Measurements from ENCODE around the gene IGFLR1.
"Not testable (repeated sequence)": the region's sequence is repeated elsewhere in the genome, so short reads cannot be mapped to it uniquely, and the experiment has no call there.

Gene IGFLR1

GRCh38 chr19:35777086-35777841, 35.0 kb upstream of the IGFLR1 start:
- no peak for DNase-seq

DNA sequence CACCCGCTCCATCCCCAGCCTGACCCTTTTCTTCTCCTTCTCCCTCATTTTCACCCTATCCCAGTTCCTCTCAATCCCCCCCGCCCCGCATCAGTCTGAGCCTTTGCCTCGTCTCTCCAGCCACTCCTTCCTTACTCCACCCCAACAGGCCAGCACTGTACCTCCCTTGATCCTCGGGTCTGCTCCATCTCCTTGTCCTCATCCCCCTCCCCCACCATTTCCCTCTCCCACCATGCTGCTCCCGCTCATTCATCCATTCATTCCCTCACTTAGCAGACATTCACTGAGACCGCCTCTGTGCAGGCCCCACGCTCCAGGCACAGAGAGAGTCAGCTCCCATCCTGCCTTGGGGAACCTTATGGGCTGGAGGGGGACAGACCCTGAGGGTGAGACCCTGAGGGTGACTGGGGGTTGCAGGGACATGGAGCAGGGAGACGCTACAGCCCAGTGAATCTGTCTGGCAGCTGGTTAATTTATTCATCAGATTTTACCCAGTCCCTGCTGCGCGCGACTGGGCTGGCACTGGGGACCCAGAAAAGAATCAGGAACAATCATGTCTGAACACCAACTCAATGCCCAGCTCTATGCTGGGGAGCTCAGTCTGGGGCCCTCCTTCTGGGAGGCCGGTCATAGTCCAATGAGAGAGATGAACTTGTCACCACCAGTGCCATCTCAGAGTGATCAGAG, 34.0 kb upstream of the IGFLR1 start:
- DNase-seq: no peak

- peak; percentile 100 for DNase-seq
Measured at GRCh38 chr19:35775298-35776101, 33.2 kb upstream of the IGFLR1 start, which contains the start of gene ARHGAP33. Gene ARHGAP33 (plus strand): TSS chr19:35775564. CDS start chr19:35775659, 95 bp downstream.

- no peak for DNase-seq
Measured at GRCh38 chr19:35775046-35775297, 32.7 kb upstream of the IGFLR1 start.

GRCh38 chr19:35774274-35775045, 32.2 kb upstream of the IGFLR1 start:
- no peak for DNase-seq

DNA sequence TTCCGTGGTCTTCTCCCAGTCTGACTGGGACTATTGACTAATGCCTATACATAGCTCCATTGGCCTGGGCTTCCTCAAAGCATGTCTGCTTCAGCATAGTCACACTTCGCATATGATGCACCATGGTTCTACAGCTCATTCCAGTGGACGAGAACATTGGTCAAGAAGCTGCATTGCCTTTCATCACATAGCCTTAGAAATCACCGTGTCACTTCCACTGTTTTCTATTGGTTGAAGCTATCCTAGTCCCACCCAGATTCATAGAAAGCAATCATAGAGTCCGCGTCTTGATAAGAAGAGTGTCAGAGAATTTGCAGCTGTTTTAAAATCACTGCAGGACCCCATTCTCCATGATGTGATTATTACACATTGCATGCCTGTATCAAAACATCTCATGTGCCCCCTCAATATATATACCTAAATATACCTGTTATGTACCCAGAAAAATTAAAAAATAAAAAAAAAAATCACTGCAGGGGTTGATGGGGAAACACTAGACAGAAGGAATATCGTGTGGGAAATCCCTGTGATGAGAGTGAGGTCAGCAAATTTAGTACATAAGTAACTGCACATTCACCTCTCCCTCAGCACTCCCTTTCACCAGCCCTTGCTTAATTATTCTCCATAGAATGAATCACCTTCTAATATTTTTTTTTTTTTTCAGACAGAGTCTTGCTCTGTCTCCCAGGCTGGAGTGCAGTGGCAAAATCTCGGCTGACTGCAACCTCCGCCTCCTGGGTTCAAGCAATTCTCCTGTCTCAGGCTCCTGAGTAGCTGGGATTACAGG, 31.0 kb upstream of the IGFLR1 start:
- no peak for DNase-seq

- DNase-seq: not testable (repeated sequence)
Measured at GRCh38 chr19:35772362-35772761, 30.1 kb upstream of the IGFLR1 start.

DNA sequence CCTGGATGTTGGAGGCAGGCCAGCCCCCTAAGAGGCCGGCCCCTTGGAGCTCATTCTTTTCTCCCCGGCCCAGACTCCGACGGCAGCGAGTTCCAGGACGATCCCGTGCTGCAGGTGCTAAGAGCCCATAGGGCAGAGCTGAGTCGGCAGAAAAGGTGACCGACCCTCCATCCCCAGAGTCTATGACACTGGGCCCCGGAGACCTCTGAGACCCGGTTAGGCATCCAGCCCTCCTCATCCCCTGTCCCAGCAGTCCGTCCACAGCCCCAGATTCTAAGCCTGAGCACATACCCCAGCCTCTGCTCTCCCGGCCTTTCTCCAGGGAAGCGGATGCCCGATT, 25.8 kb upstream of the IGFLR1 start:
- DNase-seq: no peak

- no peak for DNase-seq
Measured at GRCh38 chr19:35767288-35768081, 25.2 kb upstream of the IGFLR1 start.

DNA sequence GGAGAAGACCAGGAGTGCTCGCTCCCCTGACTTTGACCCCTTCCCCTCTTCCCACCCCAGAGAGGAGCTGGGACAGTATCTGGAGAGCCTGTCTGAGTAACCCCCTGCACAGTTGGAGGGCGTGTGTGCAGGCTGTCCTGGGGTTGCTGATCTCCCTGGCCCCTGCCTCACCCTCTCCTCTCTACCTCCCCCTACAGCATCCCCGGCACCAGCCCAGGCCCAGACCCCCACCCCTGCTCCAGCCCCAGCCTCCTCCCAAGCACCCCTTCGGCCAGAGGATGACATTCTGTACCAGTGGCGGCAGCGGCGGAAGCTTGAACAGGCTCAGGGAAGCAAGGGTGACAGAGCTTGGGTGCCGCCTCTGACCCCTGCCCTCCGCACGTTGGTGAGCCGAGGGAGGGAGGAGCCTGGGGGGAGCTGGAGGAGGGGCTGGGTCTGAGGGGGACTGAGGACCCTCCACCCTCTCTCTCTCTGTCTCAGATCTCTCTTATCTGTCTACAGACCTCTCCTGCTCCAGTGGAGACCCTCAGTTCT, 24.4 kb upstream of the IGFLR1 start:
- no peak for DNase-seq

GRCh38 chr19:35764432-35765315, 22.4 kb upstream of the IGFLR1 start:
- no peak for DNase-seq

DNA sequence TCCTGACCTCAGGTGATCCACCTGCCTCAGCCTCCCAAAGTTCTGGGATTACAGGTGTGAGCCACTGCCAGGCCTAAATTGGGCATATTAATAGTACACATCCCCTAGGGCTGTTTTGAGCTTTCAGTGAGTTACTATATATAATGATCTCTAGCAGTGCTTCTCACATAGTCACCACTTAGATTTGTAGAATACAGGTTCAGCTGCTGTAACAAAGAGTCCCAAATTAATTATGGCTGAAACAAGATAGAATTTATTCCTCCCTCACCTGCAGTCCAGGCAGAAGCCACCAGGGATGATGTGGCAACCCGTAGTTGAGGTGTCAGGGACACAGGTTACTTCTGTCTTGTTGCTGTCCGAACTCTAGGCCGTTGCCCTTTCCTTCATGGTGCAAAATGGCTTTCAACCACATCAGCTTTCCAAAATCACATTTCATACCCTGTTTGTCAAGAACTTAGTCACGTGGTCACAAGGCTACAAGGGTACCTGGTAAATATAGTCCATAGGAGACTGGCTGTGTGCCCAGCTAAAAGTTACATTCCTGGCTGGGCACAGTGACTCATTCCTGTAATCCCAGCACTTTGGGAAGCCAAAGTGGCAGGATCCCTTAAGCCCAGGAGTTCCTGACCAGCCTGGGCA, 18.6 kb upstream of the IGFLR1 start:
- no peak for DNase-seq

GRCh38 chr19:35759697-35760096, 17.4 kb upstream of the IGFLR1 start:
- no peak for DNase-seq

GRCh38 chr19:35757749-35758608, 15.7 kb upstream of the IGFLR1 start, which contains the start of gene PROSER3:
Gene PROSER3 (plus strand): TSS chr19:35758176. CDS start chr19:35758216, 40 bp downstream.
- peak; percentile 99 for DNase-seq

GRCh38 chr19:35757231-35757748, 15.0 kb upstream of the IGFLR1 start:
- peak; percentile 58 for DNase-seq

GRCh38 chr19:35756377-35757230, 14.4 kb upstream of the IGFLR1 start, which contains the start of gene HSPB6:
Gene HSPB6 (minus strand): TSS chr19:35757029. CDS start chr19:35757008, 21 bp downstream.
- no peak for DNase-seq
